ENCODE data around the gene BANF2.

BANF2 gene

GRCh38 chr20:17733767-17734304, 34.1 kb downstream of the BANF2 start:
- Histone ChIP-seq H3K27me3 (replicated peaks in 2 of 5; ENCODE audit: control insufficient read depth in 4 of 5, insufficient read depth in 5 of 5, low read length in 4 of 5) (peaks cover 0 to 5% (median 0%) of the 10 kb centered on the region in 5 experiments), H3K4me1 (ENCODE audit: control extremely low read depth in 1 of 4, control insufficient read depth in 4 of 4, insufficient read depth in 4 of 4, low read length in 3 of 4) (peaks cover 0 to 3% (median under 1%) of the 10 kb centered on the region in 4 experiments), H3K4me3 (ENCODE audit: control insufficient read depth in 1 of 7, extremely low read depth in 1 of 7, insufficient read depth in 4 of 7, low read depth in 2 of 7, low read length in 6 of 7) (no peak overlapping the region), H3K27ac (ENCODE audit: insufficient read depth in 1 of 2, low read depth in 1 of 2, low read length in 2 of 2, poor library complexity in 1 of 2, severe bottlenecking in 2 of 2) (no peak overlapping the region), H3K9me3 (ENCODE audit: control extremely low read depth in 1 of 5, control insufficient read depth in 4 of 5, insufficient read depth in 2 of 5, low read depth in 1 of 5, low read length in 4 of 5) (peaks cover 0 to 12% (median 2%) of the 10 kb centered on the region in 5 experiments), H3K36me3 (ENCODE audit: control insufficient read depth in 4 of 4, insufficient read depth in 4 of 4, low read length in 3 of 4) (no peaks in the 10 kb centered on the region)
- 100% methylated on average over 3 of the region's 4 CpGs for WGBS (ENCODE audit: insufficient coverage)
- POLR2A ChIA-PET: interaction anchor here (0.6 to 0.7 kb wide), 2 partner anchors 123 to 247 kb away, joined by 3 to 6 read pairs; no protein-coding TSS in a partner anchor
- no peak for DNase-seq
- CTCF ChIA-PET: no interaction called here

GRCh38 chr20:17734374-17734773, 34.6 kb downstream of the BANF2 start:
- no peak overlapping the region for H3K27ac ChIP-seq (ENCODE audit: insufficient read depth in 1 of 2, low read depth in 1 of 2, low read length in 2 of 2, poor library complexity in 1 of 2, severe bottlenecking in 2 of 2)
- peaks cover 0 to 5% (median 0%) of the 10 kb centered on the region in 5 experiments for H3K27me3 ChIP-seq (replicated peaks in 2 of 5; ENCODE audit: control insufficient read depth in 4 of 5, insufficient read depth in 5 of 5, low read length in 4 of 5)
- no peaks in the 10 kb centered on the region for H3K36me3 ChIP-seq (ENCODE audit: control insufficient read depth in 4 of 4, insufficient read depth in 4 of 4, low read length in 3 of 4)
- POLR2A ChIA-PET: no interaction called here
- peaks cover 1 to 12% (median 2%) of the 10 kb centered on the region in 5 experiments for H3K9me3 ChIP-seq (ENCODE audit: control extremely low read depth in 1 of 5, control insufficient read depth in 4 of 5, insufficient read depth in 2 of 5, low read depth in 1 of 5, low read length in 4 of 5)
- CTCF ChIA-PET: no interaction called here
- WGBS (ENCODE audit: insufficient coverage): 100% methylated on average over 3 of the region's 5 CpGs
- no peak overlapping the region for H3K4me3 ChIP-seq (ENCODE audit: control insufficient read depth in 1 of 7, extremely low read depth in 1 of 7, insufficient read depth in 4 of 7, low read depth in 2 of 7, low read length in 6 of 7)
- H3K4me1 ChIP-seq (ENCODE audit: control extremely low read depth in 1 of 4, control insufficient read depth in 4 of 4, insufficient read depth in 4 of 4, low read length in 3 of 4): peaks cover 0 to 3% (median under 1%) of the 10 kb centered on the region in 4 experiments
- no peak for DNase-seq

DNA sequence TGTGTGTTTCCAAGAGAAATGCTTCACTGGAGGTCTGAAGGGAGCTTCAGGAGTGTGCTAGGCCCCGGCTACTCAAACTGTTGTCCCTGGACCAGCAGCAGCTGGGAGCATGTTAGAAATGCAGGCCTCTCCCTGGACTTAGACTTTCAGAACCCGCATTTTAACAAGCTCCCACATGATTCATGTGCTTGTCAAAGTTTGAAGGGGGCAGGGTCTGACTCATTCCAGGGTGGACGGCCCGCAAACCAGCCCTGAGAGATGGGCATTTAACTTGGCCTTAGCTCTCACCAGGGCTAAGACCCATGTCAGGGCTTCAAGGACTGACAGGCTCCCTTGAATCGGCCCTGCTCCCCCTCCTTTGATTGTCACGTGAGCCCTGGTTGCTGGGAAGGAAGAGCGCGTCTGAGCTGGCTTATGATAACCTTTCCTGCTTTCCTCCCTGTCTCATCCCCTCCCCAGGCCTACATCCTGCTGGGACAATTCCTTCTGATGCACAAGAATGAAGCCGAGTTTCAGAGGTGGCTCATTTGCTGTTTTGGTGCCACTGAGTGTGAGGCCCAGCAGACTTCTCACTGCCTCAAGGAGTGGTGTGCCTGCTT, 35.5 kb downstream of the BANF2 start:
- DNase-seq: peak in 1 of 3 donors; percentile 13
- Histone ChIP-seq H3K36me3 (ENCODE audit: control insufficient read depth in 4 of 4, insufficient read depth in 4 of 4, low read length in 3 of 4) (no peaks in the 10 kb centered on the region), H3K27ac (ENCODE audit: insufficient read depth in 1 of 2, low read depth in 1 of 2, low read length in 2 of 2, poor library complexity in 1 of 2, severe bottlenecking in 2 of 2) (no peak overlapping the region), H3K27me3 (replicated peaks in 2 of 5; ENCODE audit: control insufficient read depth in 4 of 5, insufficient read depth in 5 of 5, low read length in 4 of 5) (peaks cover 0 to 3% (median 0%) of the 10 kb centered on the region in 5 experiments), H3K9me3 (ENCODE audit: control extremely low read depth in 1 of 5, control insufficient read depth in 4 of 5, insufficient read depth in 2 of 5, low read depth in 1 of 5, low read length in 4 of 5) (peaks cover 2 to 12% (median 2%) of the 10 kb centered on the region in 5 experiments), H3K4me3 (ENCODE audit: control insufficient read depth in 1 of 7, extremely low read depth in 1 of 7, insufficient read depth in 4 of 7, low read depth in 2 of 7, low read length in 6 of 7) (no peak overlapping the region), H3K4me1 (ENCODE audit: control extremely low read depth in 1 of 4, control insufficient read depth in 4 of 4, insufficient read depth in 4 of 4, low read length in 3 of 4) (peaks cover 0 to 3% (median under 1%) of the 10 kb centered on the region in 4 experiments)
- 68% methylated on average over 9 of the region's 9 CpGs for WGBS (ENCODE audit: insufficient coverage)
- ChIA-PET POLR2A (no interaction called here), CTCF (no interaction called here)

- Histone ChIP-seq H3K4me1 (ENCODE audit: control extremely low read depth in 1 of 4, control insufficient read depth in 4 of 4, insufficient read depth in 4 of 4, low read length in 3 of 4) (peaks cover 0 to 3% (median under 1%) of the 10 kb centered on the region in 4 experiments), H3K9me3 (ENCODE audit: control extremely low read depth in 1 of 5, control insufficient read depth in 4 of 5, insufficient read depth in 2 of 5, low read depth in 1 of 5, low read length in 4 of 5) (peaks cover 2 to 12% (median 2%) of the 10 kb centered on the region in 5 experiments), H3K36me3 (ENCODE audit: control insufficient read depth in 4 of 4, insufficient read depth in 4 of 4, low read length in 3 of 4) (no peaks in the 10 kb centered on the region), H3K4me3 (ENCODE audit: control insufficient read depth in 1 of 7, extremely low read depth in 1 of 7, insufficient read depth in 4 of 7, low read depth in 2 of 7, low read length in 6 of 7) (no peak overlapping the region), H3K27ac (ENCODE audit: insufficient read depth in 1 of 2, low read depth in 1 of 2, low read length in 2 of 2, poor library complexity in 1 of 2, severe bottlenecking in 2 of 2) (no peak overlapping the region), H3K27me3 (replicated peaks in 2 of 5; ENCODE audit: control insufficient read depth in 4 of 5, insufficient read depth in 5 of 5, low read length in 4 of 5) (peaks cover 0 to 3% (median 0%) of the 10 kb centered on the region in 5 experiments)
- CTCF ChIA-PET: no interaction called here
- WGBS (ENCODE audit: insufficient coverage): no CpG with 5 or more reads among the region's 4 CpGs
- POLR2A ChIA-PET: no interaction called here
- peak in 1 of 3 donors; percentile 11 for DNase-seq
Measured at GRCh38 chr20:17735959-17736621, 36.3 kb downstream of the BANF2 start.

- peaks cover 0 to 3% (median under 1%) of the 10 kb centered on the region in 4 experiments for H3K4me1 ChIP-seq (ENCODE audit: control extremely low read depth in 1 of 4, control insufficient read depth in 4 of 4, insufficient read depth in 4 of 4, low read length in 3 of 4)
- H3K4me3 ChIP-seq (ENCODE audit: control insufficient read depth in 1 of 7, extremely low read depth in 1 of 7, insufficient read depth in 4 of 7, low read depth in 2 of 7, low read length in 6 of 7): no peak overlapping the region
- no peaks in the 10 kb centered on the region for H3K36me3 ChIP-seq (ENCODE audit: control insufficient read depth in 4 of 4, insufficient read depth in 4 of 4, low read length in 3 of 4)
- no peak overlapping the region for H3K27ac ChIP-seq (ENCODE audit: insufficient read depth in 1 of 2, low read depth in 1 of 2, low read length in 2 of 2, poor library complexity in 1 of 2, severe bottlenecking in 2 of 2)
- ChIA-PET POLR2A (no interaction called here), CTCF (interaction anchor here (1.0 kb wide), 1 partner anchor 58 kb away, joined by 3 read pairs; no protein-coding TSS in a partner anchor)
- no CpG with 5 or more reads among the region's 3 CpGs for WGBS (ENCODE audit: insufficient coverage)
- peaks cover 2 to 12% (median 2%) of the 10 kb centered on the region in 5 experiments for H3K9me3 ChIP-seq (ENCODE audit: control extremely low read depth in 1 of 5, control insufficient read depth in 4 of 5, insufficient read depth in 2 of 5, low read depth in 1 of 5, low read length in 4 of 5)
- peaks cover 0 to 3% (median 0%) of the 10 kb centered on the region in 5 experiments for H3K27me3 ChIP-seq (replicated peaks in 2 of 5; ENCODE audit: control insufficient read depth in 4 of 5, insufficient read depth in 5 of 5, low read length in 4 of 5)
- DNase-seq: no peak
Measured at GRCh38 chr20:17738154-17738553, 38.4 kb downstream of the BANF2 start.

GRCh38 chr20:17741220-17741619, 41.5 kb downstream of the BANF2 start:
- Histone ChIP-seq H3K27me3 (replicated peaks in 2 of 5; ENCODE audit: control insufficient read depth in 4 of 5, insufficient read depth in 5 of 5, low read length in 4 of 5) (no peaks in the 10 kb centered on the region), H3K27ac (ENCODE audit: insufficient read depth in 1 of 2, low read depth in 1 of 2, low read length in 2 of 2, poor library complexity in 1 of 2, severe bottlenecking in 2 of 2) (no peak overlapping the region), H3K4me3 (ENCODE audit: control insufficient read depth in 1 of 7, extremely low read depth in 1 of 7, insufficient read depth in 4 of 7, low read depth in 2 of 7, low read length in 6 of 7) (no peak overlapping the region), H3K36me3 (ENCODE audit: control insufficient read depth in 4 of 4, insufficient read depth in 4 of 4, low read length in 3 of 4) (no peaks in the 10 kb centered on the region), H3K4me1 (ENCODE audit: control extremely low read depth in 1 of 4, control insufficient read depth in 4 of 4, insufficient read depth in 4 of 4, low read length in 3 of 4) (no peaks in the 10 kb centered on the region), H3K9me3 (ENCODE audit: control extremely low read depth in 1 of 5, control insufficient read depth in 4 of 5, insufficient read depth in 2 of 5, low read depth in 1 of 5, low read length in 4 of 5) (peaks cover 2 to 12% (median 2%) of the 10 kb centered on the region in 5 experiments)
- CTCF ChIA-PET: interaction anchor here (1.0 kb wide), 1 partner anchor 10 kb away, joined by 3 read pairs; no protein-coding TSS in a partner anchor
- WGBS (ENCODE audit: insufficient coverage): 82% methylated on average over 3 of the region's 5 CpGs
- POLR2A ChIA-PET: no interaction called here
- no peak for DNase-seq

DNA sequence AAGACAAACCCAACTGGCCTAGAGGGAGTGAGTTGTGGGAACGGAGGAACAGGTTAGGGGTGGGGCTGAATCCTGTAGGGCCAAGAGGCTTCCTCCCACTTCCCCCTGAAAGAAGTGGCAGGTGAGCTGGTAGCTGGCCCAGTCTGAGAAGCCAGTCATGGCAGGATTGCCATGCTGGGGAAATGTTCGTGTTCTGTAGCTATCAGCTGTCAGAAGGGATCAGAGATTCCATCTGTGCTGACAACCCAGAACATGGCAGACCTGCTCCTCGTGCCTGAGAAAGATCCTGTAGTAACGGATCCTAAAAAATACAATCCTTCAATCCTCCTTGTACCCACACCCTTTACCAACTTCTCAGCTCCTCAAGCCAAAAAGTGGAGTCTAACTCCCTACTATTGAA, 43.0 kb downstream of the BANF2 start:
- Histone ChIP-seq H3K36me3 (ENCODE audit: control insufficient read depth in 4 of 4, insufficient read depth in 4 of 4, low read length in 3 of 4) (no peaks in the 10 kb centered on the region), H3K27ac (ENCODE audit: insufficient read depth in 1 of 2, low read depth in 1 of 2, low read length in 2 of 2, poor library complexity in 1 of 2, severe bottlenecking in 2 of 2) (no peak overlapping the region), H3K4me3 (ENCODE audit: control insufficient read depth in 1 of 7, extremely low read depth in 1 of 7, insufficient read depth in 4 of 7, low read depth in 2 of 7, low read length in 6 of 7) (no peak overlapping the region), H3K4me1 (ENCODE audit: control extremely low read depth in 1 of 4, control insufficient read depth in 4 of 4, insufficient read depth in 4 of 4, low read length in 3 of 4) (no peaks in the 10 kb centered on the region), H3K9me3 (ENCODE audit: control extremely low read depth in 1 of 5, control insufficient read depth in 4 of 5, insufficient read depth in 2 of 5, low read depth in 1 of 5, low read length in 4 of 5) (peaks cover under 1 to 4% (median 2%) of the 10 kb centered on the region in 5 experiments), H3K27me3 (replicated peaks in 2 of 5; ENCODE audit: control insufficient read depth in 4 of 5, insufficient read depth in 5 of 5, low read length in 4 of 5) (no peaks in the 10 kb centered on the region)
- WGBS (ENCODE audit: insufficient coverage): 93% methylated on average over 3 of the region's 4 CpGs
- DNase-seq: no peak
- ChIA-PET CTCF (interaction anchor here (1.6 kb wide), 1 partner anchor 12 kb away, joined by 4 read pairs; no protein-coding TSS in a partner anchor), POLR2A (no interaction called here)

Measured in common myeloid progenitor, CD34-positive (primary cell).